HCT116 (cell line): Measurements from ENCODE around the gene SPIRE2.

Experiments used
- CEBPB ChIP-seq: IDR thresholded peaks from 2 replicates; pipeline ENCODE4 v1.6.1; 2012; ENCODE audit warnings: low read depth
- ELF1 ChIP-seq: IDR thresholded peaks from 2 replicates; pipeline ENCODE4 v1.6.1; 2012; ENCODE audit warnings: low read depth, borderline replicate concordance
- POLR2A ChIP-seq: IDR thresholded peaks from 2 replicates; pipeline ENCODE4 v1.7.0; 2011; ENCODE audit warnings: borderline replicate concordance; ENCODE audit not compliant: insufficient read depth, insufficient read length; ENCODE audit errors: extremely low read depth
- TF ChIP-seq, protein P1 (sequence below), 3 experiments: fragments of 200-600 bp in 1 of 3; sonication (generic) in 1 of 3; IDR thresholded peaks in 2 of 3; conservative IDR thresholded peaks in 1 of 3; 2 replicates each; pipeline ENCODE4 v1.5.1; 2012 to 2017; ENCODE audit warnings: low read depth in 2 of 3, low read length in 2 of 3, antibody characterized with exemption in 1 of 3, borderline replicate concordance in 1 of 3, control low read depth in 1 of 3, mild to moderate bottlenecking in 1 of 3, mixed read lengths in 1 of 3, mixed run types in 1 of 3, moderate library complexity in 1 of 3; ENCODE audit not compliant: insufficient read depth in 1 of 3

DNA sequence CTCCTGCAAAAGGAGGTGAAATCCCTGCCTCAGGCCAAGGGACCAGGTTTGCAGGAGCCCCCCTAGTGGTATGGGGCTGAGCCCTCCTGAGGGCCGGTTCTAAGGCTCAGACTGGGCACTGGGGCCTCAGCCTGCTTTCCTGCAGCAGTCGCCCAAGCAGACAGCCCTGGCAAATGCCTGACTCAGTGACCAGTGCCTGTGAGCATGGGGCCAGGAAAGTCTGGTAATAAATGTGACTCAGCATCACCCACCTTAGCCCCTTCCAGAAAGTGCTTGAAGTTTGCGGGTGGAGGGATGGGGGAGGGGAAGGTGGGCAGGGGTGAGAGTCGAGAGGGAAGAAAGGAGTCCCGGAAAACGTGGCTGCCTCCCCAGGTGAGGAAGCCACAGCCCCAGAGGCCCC lies 92.4 kb downstream of the SPIRE2 start:
- TF ChIP-seq CEBPB (no peak), ELF1 (no peak), POLR2A (no peak)
- TF ChIP-seq, protein P1, sequence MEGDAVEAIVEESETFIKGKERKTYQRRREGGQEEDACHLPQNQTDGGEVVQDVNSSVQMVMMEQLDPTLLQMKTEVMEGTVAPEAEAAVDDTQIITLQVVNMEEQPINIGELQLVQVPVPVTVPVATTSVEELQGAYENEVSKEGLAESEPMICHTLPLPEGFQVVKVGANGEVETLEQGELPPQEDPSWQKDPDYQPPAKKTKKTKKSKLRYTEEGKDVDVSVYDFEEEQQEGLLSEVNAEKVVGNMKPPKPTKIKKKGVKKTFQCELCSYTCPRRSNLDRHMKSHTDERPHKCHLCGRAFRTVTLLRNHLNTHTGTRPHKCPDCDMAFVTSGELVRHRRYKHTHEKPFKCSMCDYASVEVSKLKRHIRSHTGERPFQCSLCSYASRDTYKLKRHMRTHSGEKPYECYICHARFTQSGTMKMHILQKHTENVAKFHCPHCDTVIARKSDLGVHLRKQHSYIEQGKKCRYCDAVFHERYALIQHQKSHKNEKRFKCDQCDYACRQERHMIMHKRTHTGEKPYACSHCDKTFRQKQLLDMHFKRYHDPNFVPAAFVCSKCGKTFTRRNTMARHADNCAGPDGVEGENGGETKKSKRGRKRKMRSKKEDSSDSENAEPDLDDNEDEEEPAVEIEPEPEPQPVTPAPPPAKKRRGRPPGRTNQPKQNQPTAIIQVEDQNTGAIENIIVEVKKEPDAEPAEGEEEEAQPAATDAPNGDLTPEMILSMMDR (IDR thresholded peaks at IDR 0.05 in 2 of 3, conservative IDR thresholded peaks at IDR 0.05 in 1 of 3; ENCODE audit: borderline replicate concordance in 1 of 3, insufficient read depth in 1 of 3, low read depth in 2 of 3, low read length in 2 of 3), result no peak
